Measurements from ENCODE around the gene PTPN4. TPM values are rescaled to one million over a fixed set of nuclear protein-coding genes. Genes with fewer than 3 reads are reported as not detected.

The PTPN4 gene
- total and polyA plus RNA-seq, 12 donors = 5.2 to 56.5 (median 40.6) TPM

DNA sequence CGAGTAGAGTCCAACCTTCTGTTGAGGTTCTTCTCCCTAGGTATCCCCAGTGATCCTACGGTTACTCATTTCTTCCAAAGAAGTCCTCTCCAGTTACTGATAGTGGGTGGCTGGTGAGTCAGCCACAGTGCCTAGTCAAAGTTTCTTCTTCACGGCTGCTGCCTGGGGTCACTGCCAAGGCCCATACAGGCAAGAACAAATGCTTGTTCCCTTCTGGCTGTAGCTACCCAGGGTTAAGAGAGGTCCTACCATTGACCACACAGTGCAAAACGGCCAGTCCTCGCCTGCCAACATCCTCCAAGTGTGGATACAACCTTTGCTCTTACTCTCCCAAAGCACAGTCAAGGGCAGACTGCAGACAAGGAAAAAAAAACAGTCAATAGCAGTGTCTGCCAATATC lies 2.9 kb upstream of the PTPN4 start:
- no peaks in the 10 kb centered on the region for H3K9me3 ChIP-seq (replicated peaks in 1 of 3)
- no peaks in the 10 kb centered on the region for H3K27me3 ChIP-seq
- no peaks in the 10 kb centered on the region for H3K36me3 ChIP-seq (replicated peaks in 1 of 2)
- DNase-seq = peak; percentile 70 to 90 (median 88)
- H3K4me3 ChIP-seq = no peak overlapping the region
- WGBS, 4 donors = 34 to 36% (median 35%) methylated on average over 4 to 5 of the region's 5 CpGs
- H3K4me1 ChIP-seq (replicated peaks in 1 of 2) = peaks cover 12 to 19% of the 10 kb centered on the region in 2 donors
- peak overlapping the region in 2 of 5 donors; percentile 66 to 67 for H3K27ac ChIP-seq
- intact Hi-C loops (cut with DNase I) = loop anchor here in 1 of 2 donors (10.0 kb wide), 1 partner anchor 68 kb away; no protein-coding TSS in a partner anchor
- peak in 1 of 2 donors; percentile 8 for TF ChIP-seq POLR2A (IDR thresholded peaks at IDR 0.05)
- TF ChIP-seq, protein P1, sequence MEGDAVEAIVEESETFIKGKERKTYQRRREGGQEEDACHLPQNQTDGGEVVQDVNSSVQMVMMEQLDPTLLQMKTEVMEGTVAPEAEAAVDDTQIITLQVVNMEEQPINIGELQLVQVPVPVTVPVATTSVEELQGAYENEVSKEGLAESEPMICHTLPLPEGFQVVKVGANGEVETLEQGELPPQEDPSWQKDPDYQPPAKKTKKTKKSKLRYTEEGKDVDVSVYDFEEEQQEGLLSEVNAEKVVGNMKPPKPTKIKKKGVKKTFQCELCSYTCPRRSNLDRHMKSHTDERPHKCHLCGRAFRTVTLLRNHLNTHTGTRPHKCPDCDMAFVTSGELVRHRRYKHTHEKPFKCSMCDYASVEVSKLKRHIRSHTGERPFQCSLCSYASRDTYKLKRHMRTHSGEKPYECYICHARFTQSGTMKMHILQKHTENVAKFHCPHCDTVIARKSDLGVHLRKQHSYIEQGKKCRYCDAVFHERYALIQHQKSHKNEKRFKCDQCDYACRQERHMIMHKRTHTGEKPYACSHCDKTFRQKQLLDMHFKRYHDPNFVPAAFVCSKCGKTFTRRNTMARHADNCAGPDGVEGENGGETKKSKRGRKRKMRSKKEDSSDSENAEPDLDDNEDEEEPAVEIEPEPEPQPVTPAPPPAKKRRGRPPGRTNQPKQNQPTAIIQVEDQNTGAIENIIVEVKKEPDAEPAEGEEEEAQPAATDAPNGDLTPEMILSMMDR (IDR thresholded peaks at IDR 0.05) = no peak

DNA sequence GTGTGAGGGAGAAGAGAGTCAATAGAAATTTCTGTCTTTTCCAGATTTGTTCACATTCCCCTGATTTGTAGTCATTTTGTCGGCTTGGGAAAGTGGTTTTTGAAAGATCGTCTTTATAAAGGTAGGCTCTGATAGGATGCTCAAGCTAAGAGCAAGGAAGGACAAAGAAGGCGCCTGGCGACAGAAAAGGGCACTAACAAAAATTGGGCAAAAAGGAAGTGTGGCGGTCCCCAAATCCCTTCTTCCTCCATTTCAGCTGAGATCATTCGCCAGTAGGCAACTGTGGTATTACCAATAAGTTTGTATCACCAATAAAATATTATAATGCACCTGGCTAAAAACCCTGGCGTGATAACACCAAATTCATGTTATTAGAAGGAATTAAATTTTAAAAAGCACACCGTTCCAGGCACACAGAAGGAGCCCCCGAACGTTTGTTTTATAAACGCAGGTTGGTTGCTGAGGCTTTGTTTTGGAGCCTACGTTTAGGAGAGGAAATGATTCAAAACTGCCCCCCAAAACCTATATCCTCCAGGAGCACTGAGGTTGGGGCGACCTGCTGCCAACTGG lies 756 bp upstream of the PTPN4 start:
- Histone ChIP-seq H3K4me3 (peak overlapping the region in 2 of 4 donors; percentile 85 to 96), H3K4me1 (replicated peaks in 1 of 2) (peaks cover 12 to 34% of the 10 kb centered on the region in 2 donors), H3K36me3 (replicated peaks in 1 of 2) (no peaks in the 10 kb centered on the region), H3K27me3 (no peaks in the 10 kb centered on the region), H3K27ac (peak overlapping the region in 4 of 5 donors; percentile 93 to 96 (median 96)), H3K9me3 (replicated peaks in 1 of 3) (no peaks in the 10 kb centered on the region)
- no peak for TF ChIP-seq POLR2A (IDR thresholded peaks at IDR 0.05)
- TF ChIP-seq, protein P1 (IDR thresholded peaks at IDR 0.05) = no peak
- no peak for DNase-seq
- WGBS, 4 donors = 43 to 49% (median 46%) methylated on average over 13 of the region's 13 CpGs
- intact Hi-C loops (cut with DNase I) = loop anchor here in 1 of 2 donors (10.0 kb wide), 1 partner anchor 66 kb away; no protein-coding TSS in a partner anchor

DNA sequence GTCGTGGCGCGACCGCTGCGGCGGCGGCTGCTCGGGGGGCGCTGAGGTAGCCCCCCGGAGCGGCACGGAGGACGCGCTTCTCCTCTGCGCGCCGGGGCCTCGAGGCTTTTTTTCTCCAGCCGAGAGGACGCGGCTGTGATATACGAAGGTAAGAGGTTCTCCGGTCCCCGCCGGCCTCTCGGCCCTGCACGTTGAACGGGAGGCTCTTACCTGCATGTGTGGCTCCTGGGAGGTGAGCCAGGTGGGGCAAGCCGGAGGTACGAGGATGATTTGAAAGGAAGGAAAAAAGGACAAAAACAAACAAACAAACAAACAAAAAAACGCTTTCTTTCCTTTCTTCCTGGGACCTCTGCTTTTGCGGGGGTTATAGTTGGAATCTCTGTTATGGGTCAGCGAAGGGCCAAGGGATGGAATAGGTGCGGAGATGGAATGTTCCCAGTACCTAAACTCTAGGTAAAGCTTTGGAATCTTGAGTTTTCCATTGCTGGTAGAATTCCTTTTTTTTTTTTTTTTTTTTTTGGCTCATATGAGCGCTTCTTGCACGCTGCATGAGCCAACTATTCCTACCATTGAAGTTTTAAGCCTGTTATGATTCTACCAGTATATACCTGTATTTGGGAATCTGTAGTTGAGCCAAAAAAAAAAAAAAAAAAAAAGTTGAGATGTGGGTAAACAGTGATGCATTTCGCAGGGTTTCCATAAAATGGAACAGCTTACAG lies 674 bp downstream of the PTPN4 start:
- intact Hi-C loops (cut with DNase I) = no loop called here
- DNase-seq = peak in 3 of 7 donors; percentile 44 to 67 (median 46)
- Histone ChIP-seq H3K4me3 (peak overlapping the region; percentile 56 to 96 (median 83)), H3K36me3 (replicated peaks in 1 of 2) (no peaks in the 10 kb centered on the region), H3K4me1 (replicated peaks in 1 of 2) (peaks cover 12 to 34% of the 10 kb centered on the region in 2 donors), H3K27me3 (no peaks in the 10 kb centered on the region), H3K27ac (peak overlapping the region; percentile 89 to 96 (median 95)), H3K9me3 (replicated peaks in 1 of 3) (no peaks in the 10 kb centered on the region)
- 1 to 2% (median 1%) methylated on average over 35 to 37 of the region's 37 CpGs for WGBS, 4 donors
- TF ChIP-seq POLR2A (IDR thresholded peaks at IDR 0.05) = no peak
- TF ChIP-seq, protein P1 (IDR thresholded peaks at IDR 0.05) = no peak

DNA sequence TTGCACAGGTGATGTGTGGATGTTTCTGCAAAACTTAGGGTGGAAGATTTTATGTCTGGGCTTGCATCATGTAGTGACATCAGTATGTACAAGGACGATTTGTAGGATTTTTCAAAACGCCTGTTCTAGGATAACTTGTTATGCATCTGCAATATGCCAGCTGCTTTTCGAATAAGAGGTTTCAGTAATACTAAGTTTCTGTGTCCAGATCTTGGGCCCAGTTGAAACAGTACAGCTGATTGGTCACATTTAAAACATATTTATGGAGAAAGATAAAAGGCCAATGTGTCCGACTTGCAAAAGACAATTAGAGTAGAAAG lies 1.2 kb downstream of the PTPN4 start:
- no peak for DNase-seq
- no peaks in the 10 kb centered on the region for H3K36me3 ChIP-seq (replicated peaks in 1 of 2)
- H3K4me3 ChIP-seq = peak overlapping the region in 2 of 4 donors; percentile 85 to 96
- H3K9me3 ChIP-seq (replicated peaks in 1 of 3) = no peaks in the 10 kb centered on the region
- peaks cover 12 to 34% of the 10 kb centered on the region in 2 donors for H3K4me1 ChIP-seq (replicated peaks in 1 of 2)
- H3K27me3 ChIP-seq = no peaks in the 10 kb centered on the region
- peak overlapping the region in 3 of 5 donors; percentile 24 to 96 (median 95) for H3K27ac ChIP-seq
- intact Hi-C loops (cut with DNase I) = no loop called here
- 4 to 6% (median 5%) methylated on average over 4 of the region's 4 CpGs for whole genome bisulfite sequencing, 4 donors
- peak in 1 of 2 donors; percentile 33 for TF ChIP-seq POLR2A (IDR thresholded peaks at IDR 0.05)
- TF ChIP-seq, protein P1 (IDR thresholded peaks at IDR 0.05) = no peak

Measured in adrenal gland (tissue), 12 donors.